Pons (tissue), 1 donor: Measurements from ENCODE around the gene SPAG9.
"Not testable (repeated sequence)": the region's sequence is repeated elsewhere in the genome, so short reads cannot be mapped to it uniquely, and the experiment has no call there.

Source experiments
- DNase-seq: peaks from one replicate; pipeline ENCODE4 v3.0.0-alpha.2; 2016; ENCODE audit warnings: low spot score

Gene SPAG9

GRCh38 chr17:51088287-51088686 lies 32.4 kb downstream of the SPAG9 start:
- no peak for DNase-seq

GRCh38 chr17:51087072-51087757 lies 33.5 kb downstream of the SPAG9 start:
- DNase-seq: no peak

DNA sequence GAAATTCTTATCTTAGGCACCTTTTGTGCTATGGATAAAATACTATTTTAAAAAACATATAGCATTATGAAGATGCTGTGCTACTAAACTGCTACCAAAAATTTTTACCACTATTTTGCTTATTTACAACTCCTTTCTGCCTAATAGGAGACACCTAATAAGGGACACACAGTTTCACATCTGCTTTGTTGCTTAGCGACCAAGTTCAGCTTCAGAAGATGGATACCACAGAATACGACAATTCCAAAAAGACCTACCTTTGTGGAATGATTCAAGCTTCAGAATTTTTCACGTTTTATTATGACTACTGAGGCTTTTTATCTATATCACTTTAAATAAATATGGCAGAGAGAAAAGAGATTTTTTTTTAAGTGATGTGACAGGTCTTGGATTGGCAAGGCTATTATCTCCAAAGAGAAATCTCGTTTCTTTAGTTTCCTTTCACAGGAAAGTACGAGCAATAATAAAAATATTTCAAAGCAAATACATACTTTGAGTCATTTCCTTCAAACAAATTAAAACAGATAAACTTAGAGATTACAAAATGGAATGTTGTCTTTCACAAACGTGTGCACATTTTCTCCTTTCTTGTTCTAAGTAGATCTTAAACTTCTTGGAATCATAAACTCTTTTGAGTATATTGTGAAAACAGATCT lies 35.4 kb downstream of the SPAG9 start:
- DNase-seq: no peak

- no peak for DNase-seq
These were observed 36.7 kb downstream of the SPAG9 start for GRCh38 chr17:51083981-51084380.

GRCh38 chr17:51083364-51083763 lies 37.3 kb downstream of the SPAG9 start:
- DNase-seq: not testable (repeated sequence)

- DNase-seq: no peak
These were observed 41.6 kb downstream of the SPAG9 start for GRCh38 chr17:51079049-51079448.

- DNase-seq: no peak
These were observed 42.6 kb downstream of the SPAG9 start for GRCh38 chr17:51078009-51078592.

DNA sequence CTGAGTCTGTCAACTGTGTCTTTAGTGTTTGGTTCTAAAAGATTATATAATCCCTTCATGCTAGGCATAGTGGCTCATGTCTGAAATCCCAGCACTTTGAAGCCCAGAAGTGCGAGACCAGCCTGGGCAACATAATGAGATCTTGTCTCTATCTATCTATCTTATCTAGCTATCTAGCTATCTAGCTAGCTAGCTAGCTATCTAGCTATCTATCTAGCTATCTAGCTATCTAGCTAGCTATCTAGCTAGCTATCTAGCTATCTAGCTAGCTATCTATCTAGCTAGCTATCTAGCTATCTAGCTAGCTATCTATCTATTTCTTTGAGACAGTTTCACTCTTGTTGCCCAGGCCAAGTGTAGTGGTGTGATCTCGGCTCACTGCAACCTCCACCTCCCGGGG lies 43.8 kb downstream of the SPAG9 start:
- DNase-seq: no peak

- DNase-seq: no peak
These were observed 49.1 kb downstream of the SPAG9 start for GRCh38 chr17:51071556-51071955.

- no peak for DNase-seq
These were observed 55.2 kb downstream of the SPAG9 start for GRCh38 chr17:51065466-51065865.

DNA sequence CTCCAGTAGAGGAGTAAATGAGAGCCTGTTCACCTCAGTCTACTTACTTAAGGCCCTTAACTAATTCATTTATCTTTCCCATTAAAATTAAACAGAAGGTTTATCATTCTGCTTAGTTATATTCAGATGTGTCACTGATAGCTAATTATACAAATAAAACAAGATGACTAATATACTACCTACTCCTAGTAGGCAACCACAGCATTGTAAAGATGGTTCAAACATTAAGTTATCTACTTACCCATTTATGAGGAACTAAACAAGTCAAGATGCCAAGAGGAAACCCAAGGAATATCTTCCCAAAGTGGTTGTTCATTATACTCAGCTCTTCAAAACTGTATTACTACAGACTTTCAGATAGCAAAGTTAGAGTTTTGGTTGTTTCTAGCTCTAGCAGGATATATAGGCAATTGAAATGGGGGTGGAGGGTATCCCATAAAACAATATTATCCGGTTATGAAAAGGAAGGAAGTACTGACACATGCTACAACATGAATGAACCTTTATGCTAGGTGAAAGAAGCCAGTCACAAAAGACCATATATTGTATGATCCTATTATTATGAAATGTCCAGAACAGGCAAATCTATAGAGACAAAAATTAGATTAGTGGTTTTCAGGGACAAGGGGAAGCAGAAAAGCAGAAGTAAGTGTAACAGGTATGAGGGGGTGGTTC lies 56.5 kb downstream of the SPAG9 start:
- no peak for DNase-seq

- no peak for DNase-seq
These were observed 60.3 kb downstream of the SPAG9 start for GRCh38 chr17:51060396-51060795.

GRCh38 chr17:51059781-51060180 lies 60.9 kb downstream of the SPAG9 start:
- DNase-seq: no peak

DNA sequence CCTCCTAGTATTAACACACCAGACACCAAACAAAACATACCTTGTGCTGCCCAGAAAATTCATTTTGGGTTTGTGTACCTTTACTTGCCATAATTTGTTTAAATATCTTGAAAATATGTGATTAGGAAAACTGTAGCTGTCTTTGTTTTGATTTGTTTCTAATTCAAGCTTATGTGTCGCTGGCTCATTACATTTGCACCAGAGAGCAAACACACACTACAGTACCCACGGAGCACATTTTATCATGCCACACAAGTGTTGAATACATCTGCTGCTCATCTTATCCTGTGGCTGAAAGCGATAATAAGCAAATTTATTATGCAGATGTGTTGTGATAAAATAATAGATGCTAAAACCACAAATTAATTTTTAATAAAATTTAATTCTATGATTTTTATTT lies 63.1 kb downstream of the SPAG9 start:
- DNase-seq: peak; percentile 49

DNA sequence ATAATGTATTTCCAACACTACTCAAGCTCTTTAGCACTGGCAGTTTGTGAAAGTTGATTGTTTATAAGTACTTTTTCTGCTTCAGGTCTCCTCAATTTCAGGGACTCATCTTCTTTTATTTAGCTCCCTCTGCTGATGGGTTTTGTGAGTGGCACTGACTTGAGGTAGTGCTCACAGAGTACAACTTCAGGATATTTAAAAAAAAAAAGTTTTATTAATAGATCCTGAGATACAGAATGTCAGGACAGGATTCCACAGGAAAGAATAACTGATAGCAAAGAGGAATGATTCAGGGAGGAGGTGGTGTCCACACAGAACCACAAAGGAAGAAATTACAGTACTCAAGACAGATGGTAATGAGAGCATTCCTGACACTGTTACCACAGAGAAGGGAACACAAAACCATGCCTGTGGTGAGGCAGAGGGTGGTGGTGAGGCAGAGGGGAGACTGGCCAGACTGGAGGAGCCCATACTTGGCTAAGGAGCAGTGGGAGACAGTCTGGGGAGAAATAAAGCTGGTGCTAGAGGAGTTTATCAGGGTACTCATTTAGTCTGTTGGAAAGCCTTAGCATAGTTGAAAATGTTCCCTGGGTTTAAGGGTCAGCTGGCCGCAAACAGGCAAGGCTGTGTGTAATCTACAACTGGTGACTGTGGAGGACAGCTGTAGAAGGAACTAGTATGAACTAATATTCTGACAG lies 63.7 kb downstream of the SPAG9 start:
- DNase-seq: peak; percentile 95

DNA sequence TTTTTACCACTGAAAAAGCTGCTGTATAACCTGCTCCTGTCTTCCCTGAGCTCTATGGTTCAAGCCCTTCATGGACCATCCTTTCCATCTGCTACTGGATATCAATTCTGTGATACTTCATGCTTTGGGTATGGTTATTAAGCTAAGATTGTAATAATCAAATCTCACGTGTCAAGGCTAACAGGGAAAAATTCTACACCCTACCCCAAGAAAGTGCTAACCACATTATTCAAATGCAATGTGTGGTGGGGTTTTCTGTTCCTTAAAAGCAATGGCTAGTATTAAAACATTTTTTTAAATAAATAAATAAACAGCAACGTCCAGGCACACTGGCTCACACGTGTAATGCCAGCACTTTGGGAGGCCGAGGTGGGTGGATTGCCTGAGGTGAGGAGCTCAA lies 65.9 kb downstream of the SPAG9 start:
- no peak for DNase-seq

- DNase-seq: no peak
These were observed 68.4 kb downstream of the SPAG9 start for GRCh38 chr17:51052235-51052634.

DNA sequence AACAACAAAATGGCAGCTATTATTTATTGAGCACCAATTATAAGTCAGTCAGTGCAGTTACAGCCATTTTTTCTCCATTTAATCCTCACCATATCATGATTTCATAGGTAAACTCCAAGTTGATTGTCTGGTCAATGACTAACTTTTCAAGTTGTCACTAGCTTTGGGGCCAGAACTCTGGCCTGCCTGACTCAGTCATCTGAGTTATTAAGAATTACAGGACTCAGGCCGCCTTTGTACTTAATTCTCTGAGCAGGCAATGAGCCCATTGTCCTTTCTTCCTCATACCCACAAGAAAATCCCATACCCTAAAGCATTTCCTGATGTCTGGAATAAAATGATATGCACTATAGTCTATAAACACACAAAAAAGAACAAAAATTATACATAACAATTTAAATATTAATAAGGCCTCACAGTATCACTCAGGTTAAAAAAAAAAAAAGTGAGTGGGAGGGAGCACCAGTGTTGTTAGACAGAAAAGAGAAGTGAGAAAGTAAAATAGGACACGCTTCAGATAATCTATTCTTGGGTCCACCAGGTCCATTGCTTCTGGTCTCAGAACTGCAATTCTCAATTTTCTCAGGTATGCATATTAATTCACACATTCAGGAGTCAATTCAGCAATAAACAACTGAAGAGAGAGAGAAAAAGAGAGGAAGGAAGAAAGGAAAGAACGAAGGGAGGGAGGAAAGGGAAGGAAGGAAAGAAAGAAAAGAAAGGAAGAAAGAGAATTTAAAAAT lies 70.2 kb downstream of the SPAG9 start:
- peak; percentile 15 for DNase-seq

DNA sequence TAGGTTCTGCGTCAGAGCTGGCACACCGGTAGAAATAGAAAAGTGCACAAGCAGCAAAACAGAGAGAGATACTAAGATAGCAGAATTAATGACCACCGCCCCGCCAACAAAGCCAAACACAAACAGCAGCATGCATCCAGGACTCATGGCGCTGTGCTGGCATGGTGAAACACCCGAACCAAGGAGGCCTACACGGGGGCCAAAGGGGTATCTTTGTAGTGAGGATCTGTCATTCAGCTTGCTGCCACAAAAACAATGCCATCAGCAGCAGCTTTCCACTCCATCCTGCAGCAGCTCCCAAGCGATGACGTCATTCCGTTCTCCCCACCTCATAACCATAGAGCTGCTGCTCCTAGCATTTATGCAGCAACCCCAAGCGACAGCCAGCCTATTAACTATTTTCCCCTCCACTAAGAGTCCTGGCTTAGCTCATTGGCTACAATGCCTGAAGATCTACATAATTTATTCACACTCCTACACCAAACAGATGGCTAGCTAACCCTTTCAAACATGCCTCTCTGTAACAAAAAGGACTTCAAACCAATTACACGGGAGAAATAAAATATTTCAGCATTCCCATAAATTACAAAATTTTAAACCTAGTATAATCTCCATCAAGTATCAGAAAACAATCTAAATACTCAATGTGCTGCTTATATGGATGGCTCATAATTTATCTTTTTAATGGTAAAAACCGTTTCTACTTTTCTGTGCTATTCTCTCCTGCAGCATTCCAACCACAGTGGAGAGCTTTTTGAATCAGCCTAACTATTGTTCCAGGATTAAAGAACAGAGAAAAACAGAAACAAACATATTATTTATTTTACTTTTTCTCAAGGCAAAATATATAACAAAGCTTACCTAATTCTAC lies 73.9 kb downstream of the SPAG9 start:
- peak; percentile 99 for DNase-seq

DNA sequence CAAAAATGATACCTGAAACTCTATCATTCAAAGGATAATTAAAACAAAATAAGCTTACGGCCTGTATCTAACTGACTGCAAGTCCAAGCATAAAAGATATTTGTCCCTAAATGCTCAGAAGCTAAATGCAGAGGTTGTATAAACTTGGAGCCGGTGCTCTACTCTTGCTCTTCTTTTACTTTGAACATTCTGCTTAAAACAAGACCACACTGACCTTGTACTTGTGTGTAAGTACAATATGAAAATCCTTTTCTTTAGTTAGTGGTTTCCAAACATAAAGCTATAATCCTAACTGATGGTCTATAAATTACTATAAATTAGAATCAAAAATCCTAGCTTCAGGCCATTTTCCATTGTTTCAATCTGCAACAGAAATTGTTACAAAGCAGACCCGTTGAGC lies 74.6 kb downstream of the SPAG9 start:
- DNase-seq: peak; percentile 71

- DNase-seq: peak; percentile 87
These were observed 75.0 kb downstream of the SPAG9 start for GRCh38 chr17:51045621-51046020.
